ENCODE measurements around the gene BCAS3. TPM values are rescaled to one million over a fixed set of nuclear protein-coding genes. Genes with fewer than 3 reads are reported as not detected.

Gene BCAS3
- total and polyA plus RNA-seq, 5 donors from 2014 or later: 29.7 to 59.1 (median 33.9) TPM

DNA sequence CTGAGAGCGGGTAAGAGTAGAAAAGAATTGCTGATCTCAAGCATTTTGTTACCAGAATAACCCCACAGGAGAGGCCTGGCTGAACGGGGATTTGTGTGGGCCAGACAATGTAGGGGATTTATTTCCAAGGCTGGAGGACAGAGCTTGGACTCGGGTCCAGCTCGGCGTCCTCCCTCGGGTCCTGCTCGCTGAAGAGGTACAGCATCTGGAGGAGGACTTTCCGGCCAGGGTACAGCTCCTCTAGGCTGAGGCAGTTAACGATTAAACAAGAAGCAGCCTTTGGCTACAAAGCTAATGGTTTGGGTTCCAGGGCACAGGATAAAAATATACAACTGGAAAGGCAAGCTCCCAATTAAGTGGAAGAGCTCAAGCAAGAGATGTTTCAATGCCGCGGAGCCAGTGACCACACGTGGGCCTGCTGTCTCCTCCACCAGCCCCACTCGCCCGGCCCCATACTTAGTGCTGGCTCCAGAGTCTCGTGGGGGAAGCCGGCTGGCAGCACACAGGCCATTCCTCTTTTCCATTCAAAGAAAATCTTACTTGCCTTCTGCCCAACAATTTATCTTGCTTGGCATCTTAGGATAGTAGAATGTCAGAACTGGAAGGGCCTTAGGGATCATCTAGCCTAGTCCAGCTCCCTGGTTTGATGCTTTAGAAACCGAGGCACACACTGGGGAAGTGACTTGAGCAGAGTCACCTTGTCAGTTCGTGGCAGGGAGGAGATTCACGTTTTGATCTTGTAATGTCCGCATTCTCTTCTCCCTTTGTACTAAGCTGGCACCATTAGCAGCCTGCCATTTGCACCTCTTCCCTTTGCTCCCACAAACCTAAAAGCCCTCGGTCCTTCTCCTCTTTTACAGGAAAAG, 636.0 kb downstream of the BCAS3 start:
- no peaks in the 10 kb centered on the region for H3K9me3 Mint-ChIP-seq
- peaks cover 3% of the 10 kb centered on the region for H3K36me3 Mint-ChIP-seq
- H3K27me3 Mint-ChIP-seq: no peaks in the 10 kb centered on the region
- no peak for DNase-seq
- no peak overlapping the region for H3K4me3 Mint-ChIP-seq
- H3K9me3 ChIP-seq (ENCODE audit: control insufficient read depth in 2 of 2, low read length in 2 of 2): no peaks in the 10 kb centered on the region
- no peaks in the 10 kb centered on the region for H3K27me3 ChIP-seq (ENCODE audit: control insufficient read depth, insufficient read depth, low read length)
- ATAC-seq (ENCODE audit: low read depth in 2 of 2): no peak
- H3K4me3 ChIP-seq (ENCODE audit: low read depth, low read length): no peak overlapping the region
- H3K36me3 ChIP-seq (ENCODE audit: control insufficient read depth, insufficient read depth, low read length): no peaks in the 10 kb centered on the region
- no peak overlapping the region for H3K27ac ChIP-seq (ENCODE audit: insufficient read depth, low read length, poor library complexity, severe bottlenecking)
- no peak overlapping the region for H3K27ac Mint-ChIP-seq
- H3K4me1 Mint-ChIP-seq: peaks cover 0 to 2% (median 0%) of the 10 kb centered on the region in 4 donors
- H3K4me1 ChIP-seq (ENCODE audit: control insufficient read depth, insufficient read depth, low read length, poor library complexity, severe bottlenecking): no peaks in the 10 kb centered on the region

- H3K27me3 ChIP-seq (ENCODE audit: control insufficient read depth, insufficient read depth, low read length): no peaks in the 10 kb centered on the region
- no peaks in the 10 kb centered on the region for H3K27me3 Mint-ChIP-seq
- no peaks in the 10 kb centered on the region for H3K36me3 ChIP-seq (ENCODE audit: control insufficient read depth, insufficient read depth, low read length)
- no peaks in the 10 kb centered on the region for H3K9me3 Mint-ChIP-seq
- no peaks in the 10 kb centered on the region for H3K4me1 ChIP-seq (ENCODE audit: control insufficient read depth, insufficient read depth, low read length, poor library complexity, severe bottlenecking)
- no peaks in the 10 kb centered on the region for H3K9me3 ChIP-seq (ENCODE audit: control insufficient read depth in 2 of 2, low read length in 2 of 2)
- peaks cover 3% of the 10 kb centered on the region for H3K36me3 Mint-ChIP-seq
- DNase-seq (no peak), ATAC-seq (ENCODE audit: low read depth in 2 of 2) (no peak)
- peak overlapping the region in 1 of 3 donors; percentile 34 for H3K27ac Mint-ChIP-seq
- no peak overlapping the region for H3K4me3 ChIP-seq (ENCODE audit: low read depth, low read length)
- H3K4me1 Mint-ChIP-seq: peaks cover 0 to 2% (median 0%) of the 10 kb centered on the region in 4 donors
- no peak overlapping the region for H3K4me3 Mint-ChIP-seq
- H3K27ac ChIP-seq (ENCODE audit: insufficient read depth, low read length, poor library complexity, severe bottlenecking): no peak overlapping the region
These were observed 636.9 kb downstream of the BCAS3 start for GRCh38 chr17:61314368-61315078.

DNA sequence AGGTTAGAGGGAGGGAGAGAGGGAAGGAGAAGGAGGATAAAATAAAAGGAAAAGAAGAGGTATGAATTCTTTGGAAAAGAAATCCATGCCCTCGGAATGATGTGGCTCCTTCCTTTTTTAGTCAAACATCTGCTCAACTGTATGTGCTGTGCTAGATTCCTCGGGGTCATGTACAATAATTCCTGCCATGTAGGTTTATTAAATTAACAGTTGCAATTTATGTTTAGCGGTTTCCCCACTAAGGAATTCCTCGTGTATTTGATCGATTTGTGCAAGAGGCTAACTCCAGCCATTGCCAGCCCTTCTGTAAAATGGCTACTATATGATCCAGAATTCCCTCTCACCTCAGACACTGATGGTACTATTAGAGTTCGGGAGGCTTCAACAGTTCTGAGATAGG, 639.0 kb downstream of the BCAS3 start:
- no peak overlapping the region for H3K4me3 ChIP-seq (ENCODE audit: low read depth, low read length)
- H3K9me3 ChIP-seq (ENCODE audit: control insufficient read depth in 2 of 2, low read length in 2 of 2): no peaks in the 10 kb centered on the region
- Mint-ChIP-seq H3K4me1 (peaks cover 0 to 2% (median 0%) of the 10 kb centered on the region in 4 donors), H3K4me3 (no peak overlapping the region), H3K27ac (no peak overlapping the region), H3K27me3 (no peaks in the 10 kb centered on the region), H3K36me3 (peaks cover 3% of the 10 kb centered on the region), H3K9me3 (no peaks in the 10 kb centered on the region)
- ATAC-seq (ENCODE audit: low read depth in 2 of 2) (no peak), DNase-seq (no peak)
- H3K36me3 ChIP-seq (ENCODE audit: control insufficient read depth, insufficient read depth, low read length): no peaks in the 10 kb centered on the region
- H3K27ac ChIP-seq (ENCODE audit: insufficient read depth, low read length, poor library complexity, severe bottlenecking): no peak overlapping the region
- no peaks in the 10 kb centered on the region for H3K27me3 ChIP-seq (ENCODE audit: control insufficient read depth, insufficient read depth, low read length)
- H3K4me1 ChIP-seq (ENCODE audit: control insufficient read depth, insufficient read depth, low read length, poor library complexity, severe bottlenecking): no peaks in the 10 kb centered on the region

DNA sequence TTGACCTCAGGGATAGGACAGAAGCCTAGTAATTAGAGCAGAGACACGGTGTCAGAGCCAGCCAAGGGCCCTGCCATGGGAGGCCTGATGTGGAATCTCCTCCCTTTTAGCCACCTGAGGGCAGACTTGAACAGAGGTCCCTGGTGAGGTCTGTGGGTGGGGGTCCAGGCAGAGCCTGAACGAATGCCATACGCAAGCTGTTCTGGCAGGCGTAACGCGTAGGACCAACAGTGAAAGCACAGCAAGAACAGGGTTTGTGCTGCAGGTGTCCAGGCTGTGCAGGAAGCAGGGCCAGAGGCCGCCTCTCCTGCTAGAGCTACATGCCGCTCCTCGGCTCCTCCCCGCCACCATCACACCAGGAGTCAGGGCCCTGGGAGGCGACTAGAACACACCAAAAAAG, 640.1 kb downstream of the BCAS3 start:
- no peak for ATAC-seq (ENCODE audit: low read depth in 2 of 2)
- Mint-ChIP-seq H3K36me3 (peaks cover 3% of the 10 kb centered on the region), H3K27ac (no peak overlapping the region), H3K4me1 (peaks cover 0 to 4% (median under 1%) of the 10 kb centered on the region in 4 donors), H3K9me3 (no peaks in the 10 kb centered on the region), H3K27me3 (no peaks in the 10 kb centered on the region), H3K4me3 (no peak overlapping the region)
- H3K36me3 ChIP-seq (ENCODE audit: control insufficient read depth, insufficient read depth, low read length): no peaks in the 10 kb centered on the region
- no peaks in the 10 kb centered on the region for H3K4me1 ChIP-seq (ENCODE audit: control insufficient read depth, insufficient read depth, low read length, poor library complexity, severe bottlenecking)
- no peaks in the 10 kb centered on the region for H3K9me3 ChIP-seq (ENCODE audit: control insufficient read depth in 2 of 2, low read length in 2 of 2)
- no peak overlapping the region for H3K27ac ChIP-seq (ENCODE audit: insufficient read depth, low read length, poor library complexity, severe bottlenecking)
- H3K4me3 ChIP-seq (ENCODE audit: low read depth, low read length): no peak overlapping the region
- no peaks in the 10 kb centered on the region for H3K27me3 ChIP-seq (ENCODE audit: control insufficient read depth, insufficient read depth, low read length)
- no peak for DNase-seq

DNA sequence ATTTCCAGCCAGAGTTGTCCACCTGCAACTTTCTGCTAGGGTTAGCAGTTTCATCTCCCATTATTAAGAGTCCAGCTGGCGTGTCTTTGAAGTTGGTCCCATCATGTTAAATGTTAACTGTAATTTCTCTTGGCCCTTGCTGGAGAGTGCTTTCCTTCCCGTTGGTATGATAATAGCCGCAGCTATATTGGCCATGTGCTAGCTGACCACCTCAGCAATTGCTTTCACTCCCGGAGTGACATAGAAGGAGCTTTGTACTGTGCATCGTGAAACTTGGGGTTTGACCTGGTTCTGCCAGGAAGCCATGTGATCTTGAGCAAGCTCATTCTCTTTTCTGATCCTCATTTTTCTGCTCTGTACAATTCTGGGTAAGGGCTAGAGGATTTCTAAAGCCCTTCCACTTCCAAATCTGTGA, 641.0 kb downstream of the BCAS3 start:
- DNase-seq (no peak), ATAC-seq (ENCODE audit: low read depth in 2 of 2) (no peak)
- Histone ChIP-seq H3K4me3 (ENCODE audit: low read depth, low read length) (no peak overlapping the region), H3K36me3 (ENCODE audit: control insufficient read depth, insufficient read depth, low read length) (no peaks in the 10 kb centered on the region), H3K4me1 (ENCODE audit: control insufficient read depth, insufficient read depth, low read length, poor library complexity, severe bottlenecking) (no peaks in the 10 kb centered on the region), H3K9me3 (ENCODE audit: control insufficient read depth in 2 of 2, low read length in 2 of 2) (no peaks in the 10 kb centered on the region), H3K27ac (ENCODE audit: insufficient read depth, low read length, poor library complexity, severe bottlenecking) (no peak overlapping the region), H3K27me3 (ENCODE audit: control insufficient read depth, insufficient read depth, low read length) (no peaks in the 10 kb centered on the region)
- no peak overlapping the region for H3K4me3 Mint-ChIP-seq
- peaks cover 3% of the 10 kb centered on the region for H3K36me3 Mint-ChIP-seq
- H3K4me1 Mint-ChIP-seq: peaks cover 0 to 5% (median under 1%) of the 10 kb centered on the region in 4 donors
- no peaks in the 10 kb centered on the region for H3K27me3 Mint-ChIP-seq
- H3K27ac Mint-ChIP-seq: no peak overlapping the region
- H3K9me3 Mint-ChIP-seq: no peaks in the 10 kb centered on the region

DNA sequence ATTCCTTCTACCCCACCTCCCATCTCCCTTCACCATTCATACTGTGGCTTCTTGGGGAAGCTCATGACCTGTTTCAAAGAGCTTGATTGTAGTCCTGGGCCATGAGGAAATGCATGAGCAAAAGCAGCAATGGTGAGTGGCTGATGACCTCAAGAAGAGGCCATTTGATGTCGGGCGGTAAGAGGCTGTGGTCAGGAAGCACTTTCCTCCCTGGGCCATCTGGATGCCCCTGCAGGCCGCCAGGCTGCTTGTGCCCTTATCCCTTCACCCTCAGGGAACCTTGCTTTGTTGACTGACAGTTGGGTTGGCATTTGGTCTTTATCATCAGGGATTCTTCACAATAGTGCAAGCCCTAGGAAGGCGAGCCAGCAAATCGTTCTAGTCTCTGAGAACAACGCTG, 643.7 kb downstream of the BCAS3 start:
- H3K4me3 Mint-ChIP-seq: no peak overlapping the region
- peaks cover 0 to 7% (median under 1%) of the 10 kb centered on the region in 4 donors for H3K4me1 Mint-ChIP-seq

DNA sequence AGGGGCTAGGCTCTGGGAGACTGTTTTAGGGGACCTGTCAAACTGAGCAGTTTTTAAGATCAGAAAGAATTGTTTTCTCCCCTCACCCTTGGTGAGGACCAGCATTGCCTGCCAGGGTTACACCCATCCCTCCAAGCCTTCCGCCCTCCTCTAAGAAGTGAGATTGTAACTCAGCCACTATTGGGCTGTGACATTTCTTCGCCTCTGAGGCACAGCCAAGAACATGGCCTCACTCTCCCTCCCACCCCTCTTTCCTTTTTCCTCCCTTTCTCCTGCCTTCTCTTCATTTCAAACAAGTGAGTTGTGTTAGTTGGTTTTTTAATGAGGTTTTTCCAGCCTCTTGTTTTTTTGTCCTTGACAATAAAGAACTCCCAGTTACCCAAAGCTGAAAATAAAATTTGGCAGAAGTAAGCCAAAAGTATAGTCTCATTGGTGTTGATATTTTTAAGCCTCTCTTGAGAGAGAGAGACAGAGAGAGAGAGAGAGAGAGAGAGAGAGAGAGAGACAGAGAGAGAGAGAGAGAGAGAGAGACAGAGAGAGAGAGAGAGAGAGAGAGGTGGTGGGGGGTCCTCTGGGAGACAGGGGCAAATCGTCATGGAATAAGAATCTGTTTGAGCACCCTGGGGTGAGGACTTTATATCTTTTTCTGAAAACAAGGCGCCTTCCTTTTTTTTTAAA, 644.8 kb downstream of the BCAS3 start:
- no peaks in the 10 kb centered on the region for H3K4me1 ChIP-seq (ENCODE audit: control insufficient read depth, insufficient read depth, low read length, poor library complexity, severe bottlenecking)
- no peak for DNase-seq
- Mint-ChIP-seq H3K36me3 (no peaks in the 10 kb centered on the region), H3K27me3 (no peaks in the 10 kb centered on the region), H3K4me1 (peaks cover 0 to 7% (median 0%) of the 10 kb centered on the region in 4 donors), H3K27ac (no peak overlapping the region), H3K4me3 (no peak overlapping the region), H3K9me3 (no peaks in the 10 kb centered on the region)
- no peak overlapping the region for H3K27ac ChIP-seq (ENCODE audit: insufficient read depth, low read length, poor library complexity, severe bottlenecking)
- H3K4me3 ChIP-seq (ENCODE audit: low read depth, low read length): no peak overlapping the region
- no peaks in the 10 kb centered on the region for H3K9me3 ChIP-seq (ENCODE audit: control insufficient read depth in 2 of 2, low read length in 2 of 2)
- no peaks in the 10 kb centered on the region for H3K36me3 ChIP-seq (ENCODE audit: control insufficient read depth, insufficient read depth, low read length)
- no peak for ATAC-seq (ENCODE audit: low read depth in 2 of 2)
- H3K27me3 ChIP-seq (ENCODE audit: control insufficient read depth, insufficient read depth, low read length): no peaks in the 10 kb centered on the region

More for the DNA sequence above, 643.7 kb downstream of the BCAS3 start:
- Histone ChIP-seq H3K27me3 (ENCODE audit: control insufficient read depth, insufficient read depth, low read length) (no peaks in the 10 kb centered on the region), H3K27ac (ENCODE audit: insufficient read depth, low read length, poor library complexity, severe bottlenecking) (no peak overlapping the region), H3K36me3 (ENCODE audit: control insufficient read depth, insufficient read depth, low read length) (no peaks in the 10 kb centered on the region), H3K4me1 (ENCODE audit: control insufficient read depth, insufficient read depth, low read length, poor library complexity, severe bottlenecking) (no peaks in the 10 kb centered on the region), H3K4me3 (ENCODE audit: low read depth, low read length) (no peak overlapping the region), H3K9me3 (ENCODE audit: control insufficient read depth in 2 of 2, low read length in 2 of 2) (no peaks in the 10 kb centered on the region)
- Mint-ChIP-seq H3K9me3 (no peaks in the 10 kb centered on the region), H3K36me3 (no peaks in the 10 kb centered on the region), H3K27ac (peak overlapping the region in 1 of 3 donors; percentile 3), H3K27me3 (no peaks in the 10 kb centered on the region)
- no peak for DNase-seq
- no peak for ATAC-seq (ENCODE audit: low read depth in 2 of 2)
